Activated gamma-delta T cell (primary cell): ENCODE data around the gene MAMDC2.

Experiments
- DNase-seq: peaks from one replicate; lab custom pipeline; 2025; lab: John Stamatoyannopoulos, UW

MAMDC2 gene

GRCh38 chr9:70260606-70261005, 217.0 kb downstream of the MAMDC2 start:
- DNase-seq = no peak

- no peak for DNase-seq
Observed at GRCh38 chr9:70261131-70261870, 217.7 kb downstream of the MAMDC2 start.

GRCh38 chr9:70262366-70262765, 218.7 kb downstream of the MAMDC2 start:
- no peak for DNase-seq

GRCh38 chr9:70262948-70263347, 219.3 kb downstream of the MAMDC2 start:
- no peak for DNase-seq

GRCh38 chr9:70263421-70263820, 219.8 kb downstream of the MAMDC2 start:
- no peak for DNase-seq
